Erythroblast (primary cell): Measurements from ENCODE around the gene CLC.
"Not testable (repeated sequence)": the region's sequence is repeated elsewhere in the genome, so short reads cannot be mapped to it uniquely, and the experiment has no call there.

ENCODE experiments used
- DNase-seq, 2 experiments: peaks; one replicate each; lab custom pipeline; 2025; lab: John Stamatoyannopoulos, UW
- GATA1 ChIP-seq: IDR thresholded peaks from 2 replicates; pipeline ENCODE4 v1.6.1; 2011; ENCODE audit warnings: low read depth, mild to moderate bottlenecking, control low read depth, low read length, moderate library complexity
- POLR2A ChIP-seq: IDR thresholded peaks from 2 replicates; pipeline ENCODE4 v1.6.1; 2011; ENCODE audit warnings: mild to moderate bottlenecking, low read length

CLC gene

GRCh38 chr19:39737891-39738290 lies at the start of gene CLC:
Gene CLC (minus strand): TSS chr19:39738029. CDS start chr19:39737952, 77 bp downstream.
- DNase-seq: no peak
- TF ChIP-seq POLR2A: no peak
- TF ChIP-seq GATA1: no peak

- TF ChIP-seq POLR2A (no peak), GATA1 (no peak)
- no peak for DNase-seq
Measured at GRCh38 chr19:39780894-39781293, 43.1 kb upstream of the CLC start.

- no peak for DNase-seq
- no peak for TF ChIP-seq GATA1
- no peak for TF ChIP-seq POLR2A
Measured at GRCh38 chr19:39778763-39779162, 40.9 kb upstream of the CLC start, which contains the start of gene LEUTX. Gene LEUTX (plus strand): TSS chr19:39778854. CDS start chr19:39778921, 67 bp downstream.

GRCh38 chr19:39768786-39769185 lies 31.0 kb upstream of the CLC start:
- DNase-seq: no peak
- TF ChIP-seq POLR2A: no peak
- no peak for TF ChIP-seq GATA1

GRCh38 chr19:39768334-39768733 lies 30.5 kb upstream of the CLC start:
- no peak for TF ChIP-seq POLR2A
- TF ChIP-seq GATA1: no peak

GRCh38 chr19:39765091-39766076 lies 27.6 kb upstream of the CLC start:
- peak; percentile 25 to 67 for DNase-seq
- no peak for TF ChIP-seq GATA1
- TF ChIP-seq POLR2A: no peak

More at GRCh38 chr19:39768334-39768733, 30.5 kb upstream of the CLC start:
- no peak for DNase-seq

- DNase-seq: not testable (repeated sequence)
Measured at GRCh38 chr19:39761851-39762250, 24.0 kb upstream of the CLC start.

GRCh38 chr19:39759457-39760184 lies 21.8 kb upstream of the CLC start:
- TF ChIP-seq POLR2A (no peak), GATA1 (no peak)
- DNase-seq: no peak

GRCh38 chr19:39754971-39755370 lies 17.1 kb upstream of the CLC start:
- DNase-seq: no peak
- TF ChIP-seq GATA1: no peak
- no peak for TF ChIP-seq POLR2A

- no peak for DNase-seq
- TF ChIP-seq GATA1 (no peak), POLR2A (no peak)
Measured at GRCh38 chr19:39754544-39754943, 16.7 kb upstream of the CLC start.

- DNase-seq: no peak
- TF ChIP-seq POLR2A (no peak), GATA1 (no peak)
Measured at GRCh38 chr19:39752795-39753194, 15.0 kb upstream of the CLC start.

GRCh38 chr19:39752390-39752789 lies 14.6 kb upstream of the CLC start:
- TF ChIP-seq POLR2A (no peak), GATA1 (no peak)
- DNase-seq: no peak

GRCh38 chr19:39749981-39750380 lies 12.2 kb upstream of the CLC start:
- no peak for DNase-seq
- TF ChIP-seq POLR2A: no peak
- no peak for TF ChIP-seq GATA1

- DNase-seq: no peak
Measured at GRCh38 chr19:39746836-39747529, 9.2 kb upstream of the CLC start.

More at GRCh38 chr19:39746836-39747529, 9.2 kb upstream of the CLC start:
- TF ChIP-seq GATA1 (no peak), POLR2A (no peak)
